ENCODE results near the gene DLGAP4. TPM values are rescaled to one million over a fixed set of nuclear protein-coding genes. Genes with fewer than 3 reads are reported as not detected.

The DLGAP4 gene
- total RNA-seq, 4 donors from 2014 or later = 38.6 to 193 (median 80.5) TPM

DNA sequence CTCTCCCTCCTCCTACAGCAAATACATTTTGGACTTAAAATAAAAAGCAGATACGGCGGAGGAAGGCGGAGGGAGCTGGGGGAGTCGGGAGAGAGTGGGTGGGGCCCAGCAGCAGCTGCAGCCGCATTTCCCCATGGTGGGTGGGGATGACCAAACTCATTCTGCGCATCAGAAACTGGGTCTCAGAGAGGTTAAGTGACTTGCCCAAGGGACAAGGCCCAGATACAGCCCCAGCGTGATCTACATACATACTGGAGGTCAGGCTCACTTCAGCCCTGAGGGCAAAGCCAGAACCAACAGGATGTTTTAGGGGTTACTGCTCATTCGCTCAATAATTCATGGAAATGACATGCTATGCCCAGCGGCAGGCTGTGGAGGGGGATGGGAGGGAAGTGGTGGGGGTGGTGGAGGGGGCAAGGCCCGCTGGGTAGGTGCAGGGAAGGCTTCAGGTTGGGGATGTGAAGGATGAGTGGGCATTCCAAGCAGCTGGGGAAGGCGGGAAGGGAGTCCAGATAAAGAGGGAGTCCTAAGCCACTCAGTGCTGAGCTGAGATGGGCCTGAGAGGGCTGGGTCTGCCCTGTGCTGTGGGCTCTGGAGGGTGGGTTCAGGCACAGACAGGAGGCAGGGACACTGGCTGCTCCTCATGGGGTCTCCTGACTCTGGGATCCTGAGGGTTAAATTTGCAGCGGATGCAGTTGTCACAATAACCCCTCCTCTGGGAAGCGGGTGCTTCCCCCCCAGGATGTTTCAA is 31.0 kb downstream of the DLGAP4 start:
- intact Hi-C loops (cut with DNase I; ENCODE audit: low total_unique reads) = no loop called here
- no peak for TF ChIP-seq POLR2A (IDR thresholded peaks at IDR 0.05)
- TF ChIP-seq CTCF (IDR thresholded peaks at IDR 0.05) = no peak
- Histone ChIP-seq H3K4me3 (no peak overlapping the region), H3K36me3 (no peaks in the 10 kb centered on the region), H3K9me3 (no peaks in the 10 kb centered on the region), H3K27me3 (no peaks in the 10 kb centered on the region), H3K4me1 (no peaks in the 10 kb centered on the region), H3K27ac (no peak overlapping the region)
- no peak for DNase-seq

DNA sequence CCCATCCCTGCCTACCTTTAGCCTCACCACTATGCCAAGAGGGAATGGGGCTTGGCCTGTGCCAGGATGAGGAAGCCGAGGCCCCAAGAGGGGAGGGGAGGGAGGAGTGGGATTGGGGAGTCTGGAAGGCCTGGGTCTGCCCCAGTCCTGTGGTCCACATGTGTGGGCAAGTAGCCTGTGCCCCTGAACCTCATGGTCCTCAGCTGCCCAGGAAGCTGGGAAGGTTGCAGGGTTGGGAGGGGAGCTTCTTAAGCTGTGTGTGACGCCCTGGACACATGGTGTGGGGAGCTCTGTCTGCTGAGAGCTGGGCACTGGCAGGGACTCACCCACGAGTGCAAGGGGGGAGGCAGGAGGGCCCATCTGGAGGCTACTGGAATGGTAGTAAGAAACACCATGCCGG is 31.7 kb downstream of the DLGAP4 start:
- TF ChIP-seq POLR2A (IDR thresholded peaks at IDR 0.05) (no peak), CTCF (IDR thresholded peaks at IDR 0.05) (no peak)
- no peaks in the 10 kb centered on the region for H3K4me1 ChIP-seq

GRCh38 chr20:36339646-36340592 is 33.8 kb downstream of the DLGAP4 start:
- DNase-seq = no peak
- no peak overlapping the region for H3K27ac ChIP-seq
- intact Hi-C loops (cut with DNase I; ENCODE audit: low total_unique reads) = no loop called here
- no peaks in the 10 kb centered on the region for H3K36me3 ChIP-seq
- H3K4me3 ChIP-seq = no peak overlapping the region
- no peaks in the 10 kb centered on the region for H3K27me3 ChIP-seq
- H3K9me3 ChIP-seq = no peaks in the 10 kb centered on the region
- TF ChIP-seq POLR2A (IDR thresholded peaks at IDR 0.05) = no peak
- H3K4me1 ChIP-seq = no peaks in the 10 kb centered on the region

More for the DNA sequence above, 31.7 kb downstream of the DLGAP4 start:
- intact Hi-C loops (cut with DNase I; ENCODE audit: low total_unique reads) = no loop called here
- Histone ChIP-seq H3K27me3 (no peaks in the 10 kb centered on the region), H3K36me3 (no peaks in the 10 kb centered on the region), H3K4me3 (no peak overlapping the region), H3K27ac (no peak overlapping the region), H3K9me3 (no peaks in the 10 kb centered on the region)
- DNase-seq = no peak

DNA sequence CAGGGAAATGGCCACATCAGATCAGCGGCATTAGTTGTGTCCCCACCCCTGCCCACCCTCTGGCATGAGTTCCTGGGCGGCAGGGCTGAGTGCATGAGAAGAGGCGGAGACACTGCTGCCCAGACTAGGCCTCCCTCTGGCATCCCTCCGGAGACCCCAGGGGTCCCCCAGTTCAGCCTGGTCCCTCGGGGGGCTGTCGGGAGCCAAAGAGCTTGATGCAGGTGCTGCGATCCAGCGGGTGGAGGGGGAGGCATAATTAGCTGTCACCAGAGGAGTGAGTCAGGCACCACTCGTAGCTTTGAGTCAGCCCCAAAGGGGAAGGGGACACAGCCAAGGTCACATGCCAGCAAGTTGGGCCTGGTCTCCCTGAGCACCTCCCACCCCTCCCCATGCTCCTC is 34.5 kb downstream of the DLGAP4 start:
- H3K4me1 ChIP-seq = no peaks in the 10 kb centered on the region
- intact Hi-C loops (cut with DNase I; ENCODE audit: low total_unique reads) = no loop called here
- H3K27ac ChIP-seq = no peak overlapping the region
- DNase-seq = no peak
- TF ChIP-seq CTCF (IDR thresholded peaks at IDR 0.05) = no peak
- no peak for TF ChIP-seq POLR2A (IDR thresholded peaks at IDR 0.05)
- H3K36me3 ChIP-seq = no peaks in the 10 kb centered on the region
- no peaks in the 10 kb centered on the region for H3K27me3 ChIP-seq
- H3K9me3 ChIP-seq = no peaks in the 10 kb centered on the region
- no peak overlapping the region for H3K4me3 ChIP-seq

- Histone ChIP-seq H3K36me3 (no peaks in the 10 kb centered on the region), H3K27me3 (no peaks in the 10 kb centered on the region), H3K9me3 (no peaks in the 10 kb centered on the region), H3K27ac (no peak overlapping the region), H3K4me3 (no peak overlapping the region), H3K4me1 (no peaks in the 10 kb centered on the region)
- no peak for TF ChIP-seq POLR2A (IDR thresholded peaks at IDR 0.05)
- TF ChIP-seq CTCF (IDR thresholded peaks at IDR 0.05) = no peak
- no peak for DNase-seq
- intact Hi-C loops (cut with DNase I; ENCODE audit: low total_unique reads) = no loop called here
Measured at GRCh38 chr20:36341331-36342020, 35.3 kb downstream of the DLGAP4 start.
